GM10847 (cell line): ENCODE measurements around the gene TMEM167B.

Source experiments
- POLR2A ChIP-seq: IDR thresholded peaks from 2 replicates; pipeline ENCODE4 v1.6.1; 2011; ENCODE audit not compliant: insufficient read length; ENCODE audit errors: extremely low read depth

Gene TMEM167B

GRCh38 chr1:109131059-109131458 lies 40.5 kb downstream of the TMEM167B start:
- no peak for TF ChIP-seq POLR2A

GRCh38 chr1:109131800-109132199 lies 41.2 kb downstream of the TMEM167B start:
- no peak for TF ChIP-seq POLR2A

- no peak for TF ChIP-seq POLR2A
Observed at GRCh38 chr1:109133002-109133706, 42.6 kb downstream of the TMEM167B start.

DNA sequence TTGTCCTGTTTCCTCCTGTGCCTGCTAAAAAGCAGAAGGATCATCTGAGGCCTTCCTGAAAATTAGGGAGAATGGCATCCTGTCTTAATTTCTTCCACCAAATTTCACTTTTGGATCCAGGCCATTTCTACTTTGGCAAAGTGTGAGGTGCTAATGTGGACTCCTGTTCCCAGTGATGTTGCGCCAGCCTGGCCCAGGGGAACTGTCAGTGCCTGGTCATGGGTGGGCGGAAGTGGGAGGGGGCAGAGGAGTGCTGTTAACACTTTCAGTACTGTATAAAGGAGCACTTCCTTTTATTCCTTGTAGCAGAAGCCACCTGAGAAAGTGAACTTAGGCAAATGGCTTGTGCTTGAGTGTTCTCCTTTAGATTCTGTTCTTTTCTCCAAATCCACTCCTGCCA lies 43.3 kb downstream of the TMEM167B start:
- no peak for TF ChIP-seq POLR2A

- no peak for TF ChIP-seq POLR2A
Observed at GRCh38 chr1:109134423-109134822, 43.9 kb downstream of the TMEM167B start.

DNA sequence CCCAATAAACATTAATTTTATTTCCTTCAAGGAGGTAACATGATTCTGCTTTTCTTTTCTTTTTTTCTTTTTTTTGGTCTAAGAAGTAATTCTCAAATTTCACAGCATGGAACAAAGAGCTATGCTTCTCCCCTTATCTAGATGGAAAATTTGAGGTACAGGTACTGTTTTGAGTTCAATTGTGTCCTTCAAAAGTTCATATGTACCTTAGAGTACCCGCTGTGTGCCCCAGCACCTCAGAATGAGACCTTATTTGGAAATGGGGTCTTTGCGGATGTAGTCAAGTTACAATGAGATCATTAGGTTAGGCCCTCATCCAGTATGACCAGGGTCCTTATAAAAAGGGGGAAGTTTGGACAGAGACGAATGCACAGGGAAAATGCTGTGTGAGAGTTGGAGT lies 45.4 kb downstream of the TMEM167B start:
- no peak for TF ChIP-seq POLR2A

- TF ChIP-seq POLR2A: no peak
Observed at GRCh38 chr1:109136766-109137165, 46.2 kb downstream of the TMEM167B start.

- no peak for TF ChIP-seq POLR2A
Observed at GRCh38 chr1:109137958-109138357, 47.4 kb downstream of the TMEM167B start.

GRCh38 chr1:109138358-109138757 lies 47.8 kb downstream of the TMEM167B start:
- TF ChIP-seq POLR2A: no peak

- TF ChIP-seq POLR2A: no peak
Observed at GRCh38 chr1:109140392-109140791, 49.8 kb downstream of the TMEM167B start.

GRCh38 chr1:109142260-109142659 lies 51.7 kb downstream of the TMEM167B start:
- TF ChIP-seq POLR2A: no peak
